H54 (cell line): ENCODE measurements around the gene FLVCR2.

ENCODE experiments used
- DNase-seq: peaks from one replicate; pipeline ENCODE4 v3.0.0; 2011; ENCODE audit warnings: low spot score, mixed read lengths; ENCODE audit not compliant: insufficient read length
- FAIRE-seq: peaks from 3 replicates; lab custom pipeline; 2011; peaks lifted over from hg19 to GRCh38; lab: Jason Lieb, UNC
- POLR2A ChIP-seq: IDR thresholded peaks from 2 replicates; pipeline ENCODE4 v1.6.1; 2011; ENCODE audit warnings: low read depth, mild to moderate bottlenecking, low read length

The FLVCR2 gene

GRCh38 chr14:75563931-75564330 is 14.5 kb upstream of the FLVCR2 start:
- DNase-seq (no peak), FAIRE-seq (no peak)
- no peak for TF ChIP-seq POLR2A

- no peak for TF ChIP-seq POLR2A
- DNase-seq (no peak), FAIRE-seq (no peak)
Observed at GRCh38 chr14:75565056-75565455, 13.4 kb upstream of the FLVCR2 start.

- DNase-seq (no peak), FAIRE-seq (no peak)
- TF ChIP-seq POLR2A, result no peak
Observed at GRCh38 chr14:75566321-75566720, 12.1 kb upstream of the FLVCR2 start.

- no peak for TF ChIP-seq POLR2A
- FAIRE-seq (no peak), DNase-seq (no peak)
Observed at GRCh38 chr14:75566752-75567151, 11.7 kb upstream of the FLVCR2 start.

- no peak for TF ChIP-seq POLR2A
- FAIRE-seq, result no peak
- DNase-seq, result no peak
Observed at GRCh38 chr14:75568140-75568539, 10.3 kb upstream of the FLVCR2 start.

- no peak for TF ChIP-seq POLR2A
- FAIRE-seq, result no peak
Observed at GRCh38 chr14:75568791-75569190, 9.6 kb upstream of the FLVCR2 start.

GRCh38 chr14:75570797-75571196 is 7.6 kb upstream of the FLVCR2 start:
- DNase-seq (no peak), FAIRE-seq (no peak)
- TF ChIP-seq POLR2A, result no peak

More at GRCh38 chr14:75568791-75569190, 9.6 kb upstream of the FLVCR2 start:
- no peak for DNase-seq

- no peak for FAIRE-seq
- no peak for DNase-seq
- TF ChIP-seq POLR2A, result no peak
Observed at GRCh38 chr14:75572104-75572503, 6.3 kb upstream of the FLVCR2 start.

- FAIRE-seq, result no peak
- DNase-seq, result no peak
- no peak for TF ChIP-seq POLR2A
Observed at GRCh38 chr14:75577090-75577489, 1.3 kb upstream of the FLVCR2 start.

- no peak for TF ChIP-seq POLR2A
- peak; percentile 76 for FAIRE-seq
- DNase-seq, result peak; percentile 68
Observed at GRCh38 chr14:75577729-75578101, 705 bp upstream of the FLVCR2 start.

- TF ChIP-seq POLR2A, result no peak
- DNase-seq, result no peak
- no peak for FAIRE-seq
Observed at GRCh38 chr14:75578786-75579337, 442 bp downstream of the FLVCR2 start.

GRCh38 chr14:75579338-75579864 is 981 bp downstream of the FLVCR2 start:
- no peak for DNase-seq
- TF ChIP-seq POLR2A, result no peak
- FAIRE-seq, result no peak

GRCh38 chr14:75579882-75580281 is 1.5 kb downstream of the FLVCR2 start:
- no peak for TF ChIP-seq POLR2A
- FAIRE-seq, result no peak
- DNase-seq, result no peak

- no peak for DNase-seq
- TF ChIP-seq POLR2A, result no peak
- FAIRE-seq, result no peak
Observed at GRCh38 chr14:75587388-75587787, 9.0 kb downstream of the FLVCR2 start.

GRCh38 chr14:75589931-75590330 is 11.5 kb downstream of the FLVCR2 start:
- no peak for TF ChIP-seq POLR2A
- no peak for DNase-seq
- no peak for FAIRE-seq
